RPMI7951 (cell line): Measurements from ENCODE around the gene SGCD. TPM values are rescaled to one million over a fixed set of nuclear protein-coding genes. Genes with fewer than 3 reads are reported as not detected.

Source experiments
- DNase-seq: peaks from one replicate; pipeline ENCODE4 v3.0.0-alpha.2; 2012; ENCODE audit warnings: low read depth
- total RNA-seq: library from RNA; depleted of rRNA; stranded (reverse); fragments of >200 nt; shearing (Covaris generic); gene quantifications from 2 replicates; pipeline ENCODE4 v1.2.3, GENCODE V29; 2014; rRNA removed

The SGCD gene
- 5.7 and 6.7 TPM in 2 replicates for total RNA-seq

DNA sequence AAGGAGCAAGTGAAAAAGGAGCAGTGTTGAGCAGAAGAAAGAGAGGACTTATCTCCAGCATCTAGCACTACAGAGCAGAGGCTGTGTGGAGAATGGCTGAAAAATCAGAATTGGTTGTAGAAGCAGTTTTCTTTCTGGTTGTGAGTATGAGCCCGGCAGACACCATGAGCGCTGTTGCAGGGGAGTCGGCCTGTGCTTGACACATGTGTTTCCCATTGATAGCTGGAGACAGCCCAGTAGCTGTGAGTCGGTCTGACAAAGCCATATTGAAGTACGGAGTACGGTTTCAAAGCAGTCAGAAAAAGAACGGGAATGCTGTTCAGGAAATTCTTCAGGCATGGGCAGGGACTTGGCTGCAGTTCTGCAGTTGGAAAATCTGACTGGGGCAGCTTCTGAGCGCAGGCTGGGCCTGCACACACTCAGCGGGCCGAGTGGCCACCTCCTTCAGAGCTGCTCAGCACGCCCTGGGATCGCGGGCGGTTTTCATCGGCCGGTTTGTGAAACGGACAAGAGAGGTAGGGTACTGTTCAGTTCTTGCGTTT, at the start of gene SGCD:
SGCD (plus strand) TSS at position 447 of the 542 bp plus-strand sequence.
- peak; percentile 85 for DNase-seq

DNA sequence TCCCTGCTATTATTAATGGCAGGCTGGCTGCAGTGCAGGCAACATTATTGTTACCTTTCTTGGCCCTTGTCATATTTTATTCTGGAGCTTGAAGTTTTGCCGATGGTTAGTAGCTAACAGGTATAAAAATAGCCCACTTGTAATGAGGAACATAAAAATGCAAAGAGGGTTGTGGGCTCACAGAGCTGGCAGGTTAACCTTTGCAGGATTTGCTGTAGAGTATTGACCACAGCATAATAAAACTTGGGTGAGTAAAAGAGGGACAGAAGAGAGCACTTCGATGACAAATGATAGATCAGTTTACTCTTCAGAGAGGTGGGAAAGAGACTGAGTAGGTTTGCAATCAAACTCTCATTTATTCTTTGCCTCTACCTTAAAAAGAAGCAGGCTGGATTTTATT, 49.7 kb upstream of the SGCD start:
- no peak for DNase-seq

DNA sequence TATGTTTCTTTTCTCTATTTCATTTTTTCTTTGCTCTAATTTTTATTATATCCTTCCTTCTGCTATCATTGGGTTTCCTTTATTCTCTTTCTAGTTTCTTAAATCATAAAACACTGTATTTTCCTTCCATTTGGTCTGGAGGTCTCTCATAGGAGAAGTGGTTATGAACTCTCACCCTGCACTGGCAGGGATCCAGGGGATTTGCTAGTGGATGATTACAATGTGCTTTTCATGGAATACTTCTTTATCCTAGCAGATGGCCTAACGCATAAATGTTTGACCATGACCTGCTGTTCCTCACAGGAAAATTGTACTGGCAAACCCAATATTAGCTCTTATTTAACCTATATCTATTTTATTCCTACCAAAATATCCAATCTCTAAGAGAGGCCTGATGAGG, 31.5 kb upstream of the SGCD start:
- DNase-seq: no peak

DNA sequence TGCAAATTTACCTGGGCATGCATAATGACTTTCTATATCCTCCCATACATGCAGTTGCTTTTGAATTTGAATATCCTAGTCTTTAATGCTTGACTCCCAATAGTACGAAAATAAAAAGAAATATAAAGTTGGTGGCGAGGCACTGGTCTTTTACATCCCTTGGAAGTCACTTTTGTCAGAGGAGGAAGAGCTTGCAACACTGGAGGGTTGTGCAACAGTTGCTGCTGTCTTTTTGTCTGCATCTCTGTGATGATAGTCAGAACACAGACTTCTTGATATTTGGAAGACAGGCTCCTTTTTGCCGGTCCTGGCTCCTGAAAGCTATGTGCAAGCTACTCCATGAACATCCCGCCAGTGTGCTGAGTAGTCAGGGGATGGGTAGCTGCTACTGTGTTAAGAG, 16.8 kb upstream of the SGCD start:
- DNase-seq: no peak

DNA sequence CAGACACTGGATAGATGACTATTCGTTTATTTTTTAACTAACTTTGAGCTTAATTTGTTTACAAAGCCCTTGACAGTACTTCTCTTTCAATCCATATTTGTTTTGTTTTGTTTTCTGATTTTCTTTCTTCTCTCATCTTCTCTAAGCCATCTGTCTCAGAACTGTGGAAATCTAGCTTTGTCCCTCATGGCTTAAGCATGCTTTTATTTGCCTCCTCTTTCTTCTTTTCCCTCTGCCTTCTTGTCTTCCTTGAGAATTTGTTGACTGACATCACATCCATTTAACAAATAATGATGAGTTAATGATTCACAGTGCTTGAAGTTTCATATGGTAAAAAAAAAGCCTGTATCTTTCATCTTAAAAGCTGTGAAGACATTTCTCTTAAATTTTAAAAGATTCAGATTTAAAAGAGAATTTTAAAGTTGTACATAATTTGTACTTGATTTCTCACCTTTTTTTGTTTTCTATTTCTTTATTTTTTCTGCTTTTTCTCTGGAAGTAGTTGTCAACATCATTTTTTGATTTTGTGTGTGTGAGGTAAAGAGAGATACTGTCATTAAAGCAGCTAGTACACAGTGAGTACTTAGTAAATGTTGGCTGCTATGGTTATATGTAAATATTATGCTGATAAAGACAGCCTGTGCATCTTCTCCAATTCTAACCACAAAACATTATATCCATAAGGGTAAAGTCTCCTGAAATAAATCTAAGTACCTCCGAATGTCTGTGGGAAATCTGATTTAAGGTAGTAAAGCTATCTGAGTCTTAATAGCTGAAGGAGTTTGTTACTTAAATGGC, 13.9 kb upstream of the SGCD start:
- DNase-seq: no peak

DNA sequence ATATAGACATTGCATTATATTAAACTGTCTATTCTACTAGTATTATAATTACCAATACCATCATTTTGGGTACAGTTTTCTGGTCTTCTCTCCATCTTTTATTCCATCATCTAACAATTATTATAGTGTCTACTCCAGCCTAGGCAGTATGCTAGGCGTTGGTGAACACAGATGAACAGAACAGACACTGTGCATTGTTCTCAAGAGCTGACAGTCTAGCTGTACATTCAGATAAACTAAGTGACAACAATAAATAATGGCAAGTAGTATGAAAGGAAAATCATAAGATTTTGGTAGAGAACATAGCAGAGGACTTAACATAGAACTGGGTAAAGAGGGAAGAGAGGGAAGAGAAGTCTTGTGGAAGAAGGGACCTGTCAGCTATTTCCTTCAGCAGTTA, 12.5 kb upstream of the SGCD start:
- DNase-seq: no peak

DNA sequence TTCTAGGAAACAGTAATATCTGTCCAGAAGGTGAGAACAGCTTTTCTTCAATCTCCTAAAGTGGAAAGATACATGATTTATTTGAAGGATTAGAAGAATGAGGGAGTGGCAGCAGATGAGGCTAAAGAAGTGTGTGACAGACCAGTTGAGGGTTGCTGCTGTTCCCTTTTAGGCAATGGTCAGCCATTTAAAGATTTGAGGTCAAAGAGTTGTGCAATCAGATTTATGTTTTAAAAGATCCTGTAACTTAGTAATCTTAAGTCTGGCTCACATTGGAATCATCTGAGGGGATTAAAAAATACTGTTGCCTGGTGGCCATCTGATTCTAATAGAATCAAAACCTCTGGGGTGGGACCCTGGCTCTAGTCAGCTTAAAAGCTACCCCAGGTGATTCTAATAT, 4.3 kb upstream of the SGCD start:
- no peak for DNase-seq

DNA sequence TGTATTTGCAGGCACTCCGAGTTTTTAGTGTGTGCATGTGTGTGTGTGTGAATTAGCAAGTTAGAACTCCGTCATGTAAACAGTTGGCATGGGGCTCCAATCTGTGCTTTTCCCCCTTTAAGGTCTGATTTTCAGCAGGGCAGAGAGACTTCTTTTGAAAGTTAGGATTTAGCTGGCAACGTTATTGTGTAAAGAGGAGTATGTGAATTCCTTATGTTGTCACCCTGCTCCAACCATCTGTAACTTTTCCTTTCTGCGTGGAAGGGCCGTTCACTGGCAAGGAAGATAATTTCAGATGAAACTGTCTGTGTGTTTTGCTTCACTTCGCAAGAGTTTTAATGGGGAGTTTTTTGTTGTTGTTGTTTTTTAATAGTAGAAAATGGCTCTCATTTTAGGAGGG, 332 bp downstream of the SGCD start:
- DNase-seq: no peak

DNA sequence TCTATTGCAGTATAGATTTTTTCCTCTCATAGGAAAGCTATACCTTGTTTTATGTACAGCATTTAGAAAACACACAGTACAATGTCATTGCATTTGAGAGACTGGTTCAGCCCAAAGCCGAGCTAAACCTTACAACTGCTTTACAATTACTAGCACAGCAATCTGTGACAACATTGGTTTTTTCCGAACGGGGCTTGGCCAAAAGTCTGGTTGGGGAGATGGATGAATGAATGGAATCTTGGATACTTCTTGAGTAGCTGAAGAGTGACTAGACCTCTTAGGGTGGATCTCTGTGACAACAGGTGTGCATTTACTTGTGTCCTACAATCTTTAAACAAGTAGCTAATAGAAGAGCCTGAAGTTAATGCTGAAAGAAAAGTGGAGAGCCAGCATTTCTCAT, 1.2 kb downstream of the SGCD start:
- peak; percentile 3 for DNase-seq

DNA sequence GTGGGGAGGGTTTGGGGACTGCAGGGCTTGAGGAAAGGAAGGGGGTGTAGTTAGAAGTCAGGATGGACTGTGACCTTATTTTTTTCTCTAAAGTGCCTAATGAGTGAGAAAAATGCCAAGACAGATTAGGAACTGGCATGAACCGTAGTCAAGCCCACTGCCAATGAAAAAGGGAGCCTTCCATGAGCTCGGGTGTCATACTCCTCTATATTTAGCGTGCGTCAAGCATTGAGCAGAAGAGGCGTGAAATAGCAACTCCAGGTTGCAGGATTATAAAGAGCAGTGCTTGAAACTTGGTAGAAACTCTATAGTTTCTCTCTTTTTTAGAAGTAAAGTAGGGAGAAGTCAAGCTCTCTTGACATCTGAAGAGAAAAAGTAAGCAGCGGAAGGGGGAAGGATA, 1.8 kb downstream of the SGCD start:
- DNase-seq: no peak

DNA sequence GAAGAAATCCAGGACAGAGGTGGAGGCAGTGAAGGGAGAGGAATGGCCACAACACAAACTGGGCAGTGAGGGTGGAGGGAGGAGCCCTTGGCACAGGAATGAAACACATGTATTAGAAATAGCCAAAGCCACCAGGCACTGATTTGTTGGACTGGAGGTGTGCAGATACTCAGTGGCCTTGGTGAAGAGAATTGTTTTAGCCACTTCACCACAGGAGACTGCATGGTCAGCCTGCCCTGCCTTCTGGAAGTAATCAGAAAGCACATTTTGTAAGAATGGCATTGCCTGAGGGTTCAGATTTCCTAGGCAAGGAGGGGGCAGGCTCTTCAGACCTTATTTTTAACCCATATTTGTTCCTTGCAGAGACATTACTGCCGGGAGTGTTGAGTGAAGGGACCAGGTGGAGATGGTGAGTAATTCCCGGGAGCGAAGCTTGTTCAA, 2.2 kb downstream of the SGCD start:
- DNase-seq: peak; percentile 64

DNA sequence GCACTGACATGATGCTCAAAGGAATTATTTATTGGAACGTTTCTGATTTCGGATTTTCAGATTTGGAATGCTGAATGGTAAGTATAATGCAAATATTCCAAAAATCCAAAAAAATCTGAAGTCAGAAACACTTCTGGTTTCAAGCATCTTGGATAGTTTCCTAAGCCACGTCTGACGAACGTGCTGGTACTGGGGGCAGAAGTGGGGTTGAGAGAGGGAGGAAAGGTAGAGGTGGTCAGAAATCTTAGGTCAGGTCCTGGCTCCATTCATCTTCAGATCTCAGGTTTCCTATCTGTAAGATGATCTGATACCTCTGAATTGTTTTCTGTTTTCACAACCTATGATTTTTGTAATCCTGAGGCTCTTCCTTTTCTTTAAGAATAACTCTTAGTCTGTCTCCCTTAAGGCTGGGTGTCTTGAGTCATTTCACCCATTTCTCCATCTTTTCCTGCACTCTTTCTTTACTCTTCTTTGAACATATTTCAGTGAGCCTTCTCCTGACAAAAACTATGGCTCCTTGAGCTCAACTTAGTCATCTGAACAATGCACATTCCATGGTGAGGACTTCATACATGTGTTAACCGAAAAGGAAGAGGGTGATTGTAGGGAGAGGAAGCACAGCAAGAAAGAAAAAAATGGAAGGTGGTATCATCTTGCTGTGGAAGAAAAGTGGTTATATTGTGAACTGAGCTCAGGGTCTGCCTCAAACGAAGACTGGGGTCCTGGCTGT, 3.3 kb downstream of the SGCD start:
- no peak for DNase-seq

DNA sequence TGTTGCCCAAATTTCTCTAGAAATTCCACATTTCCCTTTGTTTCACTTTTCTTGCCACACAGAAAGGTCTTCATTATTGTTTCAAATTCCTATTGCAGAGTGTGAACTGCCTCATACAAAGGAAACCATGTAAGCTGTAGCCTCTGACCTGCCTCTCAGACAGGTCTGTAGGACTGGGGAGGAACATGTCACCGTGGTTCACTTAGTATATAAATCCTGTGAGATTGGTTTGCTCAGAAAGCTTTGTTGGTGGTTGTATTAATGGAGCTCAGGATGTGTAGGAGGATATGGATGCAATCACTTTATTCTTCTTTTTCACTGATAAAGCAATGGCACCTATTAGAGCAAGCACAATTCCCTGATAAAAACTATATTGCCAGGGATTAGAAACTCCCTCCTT, 4.2 kb downstream of the SGCD start:
- no peak for DNase-seq

DNA sequence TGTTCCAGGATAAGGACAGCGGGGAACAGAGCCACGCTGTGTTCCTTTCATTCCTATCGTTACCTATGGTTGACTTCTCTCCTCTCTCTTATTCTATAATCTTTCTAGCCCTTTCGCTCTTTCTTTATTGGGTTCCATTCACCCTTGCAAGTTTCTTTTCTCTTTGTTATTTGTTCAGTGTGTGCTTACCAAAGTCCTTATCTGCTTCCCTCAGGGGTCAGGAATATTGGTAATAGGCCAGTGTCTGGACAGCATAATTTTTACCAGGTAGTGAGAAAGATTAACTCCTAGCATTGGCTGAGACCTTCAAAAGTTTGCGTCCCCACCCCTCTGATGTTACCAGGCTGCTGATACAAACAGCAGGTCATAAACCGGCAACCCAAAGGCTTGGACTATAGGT, 4.9 kb downstream of the SGCD start:
- DNase-seq: no peak

DNA sequence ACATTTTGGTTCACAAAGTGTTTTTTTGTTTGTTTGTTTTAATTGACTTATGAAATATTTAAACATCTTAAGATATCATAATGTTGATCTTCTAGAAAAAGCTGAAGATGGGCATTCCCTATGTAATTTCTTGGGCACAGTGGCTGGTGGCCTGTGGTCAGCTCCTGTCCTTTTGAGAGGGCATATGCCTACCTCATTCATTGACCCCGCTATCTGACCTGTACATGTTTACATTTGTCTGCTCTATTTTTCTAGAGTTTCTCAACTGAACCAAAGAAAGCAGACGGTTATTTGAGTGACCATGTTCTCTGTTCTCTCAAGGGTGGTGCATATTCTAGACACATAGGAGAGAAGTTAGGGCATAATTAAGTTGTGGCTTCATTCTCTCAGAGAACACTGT, 5.3 kb downstream of the SGCD start:
- DNase-seq: no peak

DNA sequence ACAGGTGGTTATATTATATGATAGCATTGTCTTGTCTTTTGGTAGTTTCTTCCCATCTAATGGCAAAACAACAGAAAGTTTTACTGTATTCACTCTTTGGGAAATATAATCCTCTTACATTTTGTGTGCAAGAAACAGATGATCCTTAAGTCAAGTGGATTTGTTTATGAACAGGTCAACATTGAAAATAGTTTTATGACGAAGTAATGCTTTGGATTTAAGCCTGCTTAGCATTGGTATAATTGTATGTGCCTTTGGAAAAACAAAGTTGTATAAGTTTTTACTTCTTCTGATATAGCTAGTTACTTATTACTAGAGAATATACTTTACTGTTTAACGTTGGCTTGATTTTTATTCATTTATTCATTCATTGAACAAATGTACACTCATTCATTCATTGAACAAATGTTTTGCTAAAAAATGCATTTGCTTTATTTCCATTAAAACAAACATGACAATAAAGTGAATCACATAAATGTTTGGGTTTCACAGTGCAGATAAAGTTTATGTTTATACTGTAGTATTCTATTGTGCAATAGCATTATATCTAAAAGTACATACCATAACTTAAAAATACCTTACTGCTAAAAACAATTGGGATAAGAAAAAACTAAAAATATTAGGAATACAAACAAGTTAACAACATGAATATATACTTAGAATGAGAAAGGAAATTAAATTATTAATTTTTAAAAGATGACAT, 12.3 kb downstream of the SGCD start:
- no peak for DNase-seq

DNA sequence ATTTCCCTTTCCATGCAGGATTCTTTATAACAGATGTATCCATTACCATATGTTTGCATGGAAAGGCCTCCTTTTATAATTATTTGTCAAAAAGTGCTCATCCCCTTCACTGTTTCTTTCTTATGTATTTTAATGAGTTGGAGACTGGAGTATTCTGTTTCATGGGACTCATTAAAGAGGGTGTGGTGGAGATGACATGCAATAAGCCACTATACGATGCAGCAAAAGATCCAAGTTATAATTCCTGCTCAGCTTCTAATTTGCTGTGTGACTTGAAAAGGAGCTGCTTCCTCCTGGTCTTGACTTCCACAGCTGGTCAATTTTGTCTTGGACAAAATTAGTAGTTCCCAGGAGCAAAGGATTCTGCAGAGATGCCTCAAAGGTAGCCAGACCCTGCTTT, 13.9 kb downstream of the SGCD start:
- DNase-seq: no peak

DNA sequence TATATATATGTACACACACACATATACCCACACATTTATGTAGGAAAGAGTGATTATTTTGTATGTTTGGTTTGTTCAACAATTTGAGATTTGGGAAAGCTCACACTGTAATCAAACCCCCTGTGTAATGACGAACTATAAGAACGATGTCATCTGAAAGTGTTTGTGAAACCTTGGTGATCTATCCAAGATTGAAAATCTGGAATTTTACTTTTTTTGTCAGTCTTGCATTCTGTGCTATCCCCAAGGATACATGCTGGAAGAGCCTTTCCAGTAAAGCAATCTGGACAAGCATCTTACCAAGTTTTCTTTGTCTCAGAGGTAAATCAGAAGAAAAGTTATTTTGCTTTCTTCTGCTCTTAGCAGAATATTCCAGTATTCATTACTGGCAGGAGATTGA, 23.3 kb downstream of the SGCD start:
- DNase-seq: no peak

DNA sequence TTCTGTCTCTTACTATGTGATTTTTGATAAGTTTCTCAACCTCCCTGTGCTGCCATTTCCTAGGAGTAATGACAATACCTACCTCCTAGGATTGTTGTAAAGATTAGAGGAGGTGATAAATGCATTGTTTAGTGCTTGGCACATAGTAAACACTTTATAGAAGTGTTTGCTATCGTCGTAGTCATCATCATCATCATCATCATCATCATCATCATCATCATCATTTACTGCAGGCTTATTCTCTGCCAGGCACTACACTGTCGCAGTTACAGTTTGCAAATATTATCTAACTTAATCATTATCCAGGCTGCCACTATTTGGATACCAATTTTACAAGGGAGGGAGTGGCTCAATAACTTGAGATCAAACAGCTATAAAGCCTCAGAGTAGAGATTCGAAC, 24.5 kb downstream of the SGCD start:
- DNase-seq: no peak

DNA sequence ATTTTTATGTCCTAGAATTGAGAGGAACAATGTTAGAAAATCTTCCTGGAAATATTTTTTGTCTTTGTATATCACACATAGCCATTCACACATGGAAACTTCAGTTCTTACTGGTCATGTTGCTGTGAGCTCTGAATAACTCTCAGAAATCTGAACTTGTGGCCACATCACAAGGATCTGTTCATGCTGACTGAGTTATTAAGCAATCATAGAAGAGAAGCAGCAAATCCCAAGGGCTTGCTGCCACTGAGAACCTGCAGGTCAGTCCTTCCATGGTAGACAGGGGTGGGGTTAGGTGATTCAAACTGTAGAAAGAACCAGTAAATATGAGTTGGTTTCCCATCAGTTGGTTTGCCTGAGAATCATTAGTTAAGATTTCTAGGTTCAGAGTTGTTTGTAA, 27.6 kb downstream of the SGCD start:
- DNase-seq: no peak

DNA sequence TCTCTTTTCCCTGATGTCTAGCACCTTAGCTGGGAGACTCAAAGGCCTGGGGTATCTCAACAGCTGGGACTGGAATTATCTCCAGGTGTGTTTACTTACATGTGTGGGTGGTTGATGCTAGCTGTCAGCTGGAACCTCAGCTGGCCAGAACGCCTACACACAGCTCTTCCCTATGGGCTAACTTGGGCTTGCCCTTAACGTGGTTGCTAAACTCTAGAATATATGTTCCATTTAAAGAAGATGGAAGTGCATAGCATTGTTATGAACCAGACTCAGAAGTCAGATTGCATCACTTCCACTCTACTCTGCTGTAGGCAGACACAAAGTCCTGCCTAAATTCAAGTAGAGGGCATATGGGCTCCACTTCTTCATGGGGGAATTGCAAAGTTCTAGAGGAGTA, 29.3 kb downstream of the SGCD start:
- no peak for DNase-seq

DNA sequence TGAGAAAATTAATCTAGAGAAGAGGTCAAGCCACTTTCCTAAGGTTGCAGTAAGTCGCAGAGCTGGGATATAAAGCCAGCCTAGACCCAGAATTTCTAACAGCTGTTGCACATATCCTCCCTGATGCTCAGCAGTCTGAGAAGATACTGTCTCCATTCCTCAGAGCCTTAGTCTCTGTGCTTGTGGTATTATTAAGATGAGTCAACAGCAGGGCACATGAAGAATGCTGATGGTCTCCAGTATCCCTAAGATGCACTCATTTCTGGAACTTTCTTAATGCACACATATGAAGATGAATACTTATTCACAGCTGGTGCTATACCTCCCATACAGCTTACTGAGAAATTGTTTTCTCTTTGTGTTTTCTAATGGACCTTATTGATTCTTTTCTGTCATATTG, 32.5 kb downstream of the SGCD start:
- peak; percentile 64 for DNase-seq
